Esophagus squamous epithelium (tissue), 5 donors: ENCODE measurements around the gene MLLT10. TPM values are rescaled to one million over a fixed set of nuclear protein-coding genes. Genes with fewer than 3 reads are reported as not detected.

Experiments used
- DNase-seq: peaks from one replicate; lab custom pipeline; 2025; lab: John Stamatoyannopoulos, UW
- H3K27ac ChIP-seq, 4 donors: fragments of 200-600 bp; sonication (generic); one replicate each; pipeline ENCODE4 v1.5.1; 2016 to 2019; ENCODE audit warnings: mild to moderate bottlenecking in 1 of 4
- H3K27me3 ChIP-seq, 4 donors: fragments of 200-600 bp; sonication (generic); 1 replicate in 3 of 4; 2 replicates in 1 of 4; pipeline versions ENCODE4 v1.5.1 to v1.6.0; 2017 to 2021; ENCODE audit warnings: antibody characterized with exemption in 1 of 4
- H3K36me3 ChIP-seq, 3 donors: fragments of 200-600 bp; sonication (generic); one replicate each; pipeline ENCODE4 v1.5.1; 2016 to 2019
- H3K4me1 ChIP-seq, 3 donors: fragments of 200-600 bp; sonication (generic); one replicate each; pipeline ENCODE4 v1.5.1; 2017 to 2019
- H3K4me3 ChIP-seq, 4 donors: fragments of 200-600 bp; sonication (generic); 1 replicate in 3 of 4; 2 replicates in 1 of 4; pipeline ENCODE4 v1.5.1; 2016 to 2019; ENCODE audit warnings: mild to moderate bottlenecking in 2 of 4, moderate library complexity in 1 of 4
- H3K9me3 ChIP-seq, 3 donors: fragments of 200-600 bp; sonication (generic); one replicate each; pipeline ENCODE4 v1.5.1; 2016 to 2019
- CTCF ChIP-seq, 6 experiments: fragments of 450-650 bp in 4 of 6; fragments of 200-600 bp in 2 of 6; sonication (generic) in 2 of 6; IDR thresholded peaks; one replicate each; pipeline ENCODE4 v1.5.1; 2016 to 2019; ENCODE audit warnings: antibody characterized with exemption in 6 of 6, mild to moderate bottlenecking in 4 of 6, moderate library complexity in 4 of 6
- POLR2A ChIP-seq, 4 donors: fragments of 450-650 bp; IDR thresholded peaks; one replicate each; pipeline ENCODE4 v1.6.1; 2017; ENCODE audit warnings: antibody characterized with exemption in 4 of 4, mild to moderate bottlenecking in 4 of 4, moderate library complexity in 3 of 4
- WGBS, 2 donors: methylation state at CpG; one replicate each; pipeline ENCODE4 v1.1.5; 2018; 5-methylcytosine and 5-hydroxymethylcytosine counted together
- intact Hi-C: fragments of 100-400 bp; cut with DNase I; formaldehyde crosslinking; loops from one replicate; pipeline ENCODE4 v1.15.0; 2022
- total RNA-seq, 4 donors: library from RNA; depleted of rRNA; stranded (reverse); fragments of >200 nt; gene quantifications; one replicate each; pipeline ENCODE4 v1.1.0, GENCODE V29; 2016
- donor health status: DM: yes; HTN: yes; CAD: no.

MLLT10 gene
- total RNA-seq, 4 donors from 2014 or later = 22.7 to 49.6 (median 32.4) TPM

- H3K4me3 ChIP-seq = peak overlapping the region; percentile 64 to 85 (median 80)
- H3K9me3 ChIP-seq = no peaks in the 10 kb centered on the region
- DNase-seq = no peak
- no peaks in the 10 kb centered on the region for H3K27me3 ChIP-seq
- TF ChIP-seq POLR2A (IDR thresholded peaks at IDR 0.05) (no peak), CTCF (IDR thresholded peaks at IDR 0.05) (no peak)
- no peaks in the 10 kb centered on the region for H3K36me3 ChIP-seq
- peaks cover 9 to 73% (median 10%) of the 10 kb centered on the region in 3 donors for H3K4me1 ChIP-seq
- intact Hi-C loops = no loop called here
- 9 to 14% methylated on average over 23 of the region's 23 CpGs for WGBS, 2 donors
- H3K27ac ChIP-seq = peak overlapping the region; percentile 97 to 100 (median 100)
Observed at GRCh38 chr10:21524526-21525366, 9.3 kb upstream of the MLLT10 start.

GRCh38 chr10:21525367-21526187 is 8.5 kb upstream of the MLLT10 start, which contains the start of gene SKIDA1:
TSS of gene SKIDA1 (minus strand) at chr10:21525682. CDS start at chr10:21517822, 7,860 bp downstream.
- WGBS, 2 donors = 0 to 3% methylated on average over 25 to 34 of the region's 64 CpGs
- peak within 1 kb of the TSS; percentile 64 to 85 (median 80) for H3K4me3 ChIP-seq
- H3K4me1 ChIP-seq = peaks cover 9 to 73% (median 10%) of the 10 kb centered on the region in 3 donors
- no peaks in the 10 kb centered on the region for H3K36me3 ChIP-seq
- DNase-seq = no peak
- no peaks in the 10 kb centered on the region for H3K27me3 ChIP-seq
- H3K27ac ChIP-seq = peak within 1 kb of the TSS; percentile 97 to 100 (median 100)
- H3K9me3 ChIP-seq = no peaks in the 10 kb centered on the region
- intact Hi-C loops = no loop called here
- TF ChIP-seq POLR2A (IDR thresholded peaks at IDR 0.05) (peak in 1 of 4 donors; percentile 31), CTCF (IDR thresholded peaks at IDR 0.05) (no peak)

- TF ChIP-seq POLR2A (IDR thresholded peaks at IDR 0.05) (peak in 2 of 4 donors; percentile 23 to 31), CTCF (IDR thresholded peaks at IDR 0.05) (no peak)
- H3K36me3 ChIP-seq = no peaks in the 10 kb centered on the region
- H3K4me3 ChIP-seq = peak overlapping the region; percentile 64 to 85 (median 80)
- H3K4me1 ChIP-seq = peaks cover 5 to 73% (median 11%) of the 10 kb centered on the region in 3 donors
- intact Hi-C loops = no loop called here
- peak overlapping the region; percentile 97 to 100 (median 100) for H3K27ac ChIP-seq
- H3K9me3 ChIP-seq = no peaks in the 10 kb centered on the region
- DNase-seq = no peak
- no peaks in the 10 kb centered on the region for H3K27me3 ChIP-seq
- 0% methylated on average over 7 to 36 of the region's 56 CpGs for WGBS, 2 donors
Observed at GRCh38 chr10:21526188-21526859, 7.7 kb upstream of the MLLT10 start.

GRCh38 chr10:21526860-21527597 is 7.0 kb upstream of the MLLT10 start:
- Histone ChIP-seq H3K27me3 (no peaks in the 10 kb centered on the region), H3K4me3 (peak overlapping the region; percentile 64 to 85 (median 80)), H3K4me1 (peaks cover 5 to 73% (median 8%) of the 10 kb centered on the region in 3 donors), H3K9me3 (no peaks in the 10 kb centered on the region), H3K27ac (peak overlapping the region; percentile 97 to 100 (median 100)), H3K36me3 (no peaks in the 10 kb centered on the region)
- DNase-seq = no peak
- TF ChIP-seq CTCF (IDR thresholded peaks at IDR 0.05) = no peak
- TF ChIP-seq POLR2A (IDR thresholded peaks at IDR 0.05) = peak in 1 of 4 donors; percentile 13
- intact Hi-C loops = no loop called here
- 0% methylated on average over 19 to 32 of the region's 68 CpGs for WGBS, 2 donors
